ENCODE data around the gene GSG1. TPM values are rescaled to one million over a fixed set of nuclear protein-coding genes. Genes with fewer than 3 reads are reported as not detected.
"Not testable (repeated sequence)": the region's sequence is repeated elsewhere in the genome, so short reads cannot be mapped to it uniquely, and the experiment has no call there.

Gene GSG1
- total RNA-seq, 1 experiment from 2014 or later, result 0.22 TPM

DNA sequence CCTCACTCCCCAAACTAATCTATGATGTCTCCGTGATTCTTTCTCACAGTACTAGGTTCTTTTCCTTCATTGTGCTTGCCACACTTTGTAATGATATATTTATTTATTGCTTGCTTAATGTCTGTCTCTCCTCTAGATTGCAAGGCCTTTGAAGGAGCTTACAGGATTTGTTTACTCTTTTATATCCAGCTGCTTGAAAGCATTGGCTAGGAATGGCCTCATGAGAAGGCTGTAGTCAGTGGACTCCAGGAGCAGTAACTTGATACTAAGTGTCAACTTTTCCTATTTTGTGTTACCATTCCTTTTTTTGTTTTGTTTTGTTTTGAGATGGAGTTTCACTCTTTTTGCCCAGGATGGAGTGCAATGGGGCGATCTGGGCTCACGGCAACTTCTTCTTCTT, 66.6 kb downstream of the GSG1 start:
- Histone ChIP-seq H3K23me2 (ENCODE audit: insufficient read length, low read depth, low read length, poor library complexity, severe bottlenecking) (no peaks in the 10 kb centered on the region), H3K14ac (ENCODE audit: insufficient read depth, low read length) (no peak overlapping the region), H3K23ac (ENCODE audit: insufficient read length, low read depth, low read length) (no peak overlapping the region), H2BK120ac (ENCODE audit: low read depth, low read length, poor library complexity, severe bottlenecking) (no peak overlapping the region), H3T11ph (ENCODE audit: low read length) (no peak overlapping the region), H4K91ac (ENCODE audit: insufficient read length, low read depth, low read length) (no peak overlapping the region), H2BK5ac (ENCODE audit: insufficient read length, low read length) (no peak overlapping the region), H3K56ac (ENCODE audit: insufficient read length, low read depth, low read length) (no peak overlapping the region), H3K4me2 (ENCODE audit: insufficient read depth, insufficient read length, low read length) (no peak overlapping the region), H3K27ac (ENCODE audit: insufficient read length, low read depth, low read length) (no peak overlapping the region), H3K9ac (ENCODE audit: extremely low read depth, insufficient read length, low read length) (no peak overlapping the region), H4K20me1 (ENCODE audit: control insufficient read depth, insufficient read depth, insufficient read length) (no peaks in the 10 kb centered on the region), H2AFZ (ENCODE audit: low read length) (no peak overlapping the region), H3K18ac (ENCODE audit: insufficient read length, low read depth, low read length) (no peak overlapping the region), H4K5ac (ENCODE audit: insufficient read length, low read depth, low read length) (no peak overlapping the region), H2AK5ac (ENCODE audit: insufficient read length, low read length) (no peak overlapping the region), H3K79me2 (ENCODE audit: insufficient read depth, low read length) (no peaks in the 10 kb centered on the region), H3K79me1 (ENCODE audit: insufficient read depth, low read depth, low read length, poor library complexity, severe bottlenecking) (no peaks in the 10 kb centered on the region), H2BK12ac (ENCODE audit: insufficient read length, low read depth, low read length) (no peak overlapping the region), H4K8ac (replicated peaks; ENCODE audit: insufficient read length, low read depth, low read length) (no peak overlapping the region), H2BK20ac (ENCODE audit: low read depth, low read length, poor library complexity, severe bottlenecking) (no peak overlapping the region), H3K9me3 (ENCODE audit: control insufficient read depth, low read depth, low read length) (no peaks in the 10 kb centered on the region), H3K4ac (ENCODE audit: low read depth, low read length) (no peak overlapping the region), H3K4me1 (ENCODE audit: insufficient read depth, low read length) (no peaks in the 10 kb centered on the region), H2BK15ac (ENCODE audit: low read depth, low read length) (no peak overlapping the region), H3K27me3 (ENCODE audit: insufficient read depth, low read length) (no peaks in the 10 kb centered on the region)
- WGBS (ENCODE audit: extremely low coverage, insufficient read length, low lambda C conversion rate), result no CpG with 5 or more reads among the region's 3 CpGs
- H3K27me3 Mint-ChIP-seq (ENCODE audit: low read depth), result no peaks in the 10 kb centered on the region
- no peak overlapping the region for H3K27ac Mint-ChIP-seq
- no peak for DNase-seq
- no peaks in the 10 kb centered on the region for H3K36me3 Mint-ChIP-seq (ENCODE audit: insufficient read depth in 1 of 3, low read depth in 3 of 3)
- H3K9me3 Mint-ChIP-seq, result no peaks in the 10 kb centered on the region
- no peak overlapping the region for H3K4me3 Mint-ChIP-seq
- peaks cover 0 to 17% of the 10 kb centered on the region in 2 experiments; a peak in 3 of 4 replicates for H3K4me1 Mint-ChIP-seq
- TF ChIP-seq, protein P1, sequence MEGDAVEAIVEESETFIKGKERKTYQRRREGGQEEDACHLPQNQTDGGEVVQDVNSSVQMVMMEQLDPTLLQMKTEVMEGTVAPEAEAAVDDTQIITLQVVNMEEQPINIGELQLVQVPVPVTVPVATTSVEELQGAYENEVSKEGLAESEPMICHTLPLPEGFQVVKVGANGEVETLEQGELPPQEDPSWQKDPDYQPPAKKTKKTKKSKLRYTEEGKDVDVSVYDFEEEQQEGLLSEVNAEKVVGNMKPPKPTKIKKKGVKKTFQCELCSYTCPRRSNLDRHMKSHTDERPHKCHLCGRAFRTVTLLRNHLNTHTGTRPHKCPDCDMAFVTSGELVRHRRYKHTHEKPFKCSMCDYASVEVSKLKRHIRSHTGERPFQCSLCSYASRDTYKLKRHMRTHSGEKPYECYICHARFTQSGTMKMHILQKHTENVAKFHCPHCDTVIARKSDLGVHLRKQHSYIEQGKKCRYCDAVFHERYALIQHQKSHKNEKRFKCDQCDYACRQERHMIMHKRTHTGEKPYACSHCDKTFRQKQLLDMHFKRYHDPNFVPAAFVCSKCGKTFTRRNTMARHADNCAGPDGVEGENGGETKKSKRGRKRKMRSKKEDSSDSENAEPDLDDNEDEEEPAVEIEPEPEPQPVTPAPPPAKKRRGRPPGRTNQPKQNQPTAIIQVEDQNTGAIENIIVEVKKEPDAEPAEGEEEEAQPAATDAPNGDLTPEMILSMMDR (conservative IDR thresholded peaks at IDR 0.05), result no peak

DNA sequence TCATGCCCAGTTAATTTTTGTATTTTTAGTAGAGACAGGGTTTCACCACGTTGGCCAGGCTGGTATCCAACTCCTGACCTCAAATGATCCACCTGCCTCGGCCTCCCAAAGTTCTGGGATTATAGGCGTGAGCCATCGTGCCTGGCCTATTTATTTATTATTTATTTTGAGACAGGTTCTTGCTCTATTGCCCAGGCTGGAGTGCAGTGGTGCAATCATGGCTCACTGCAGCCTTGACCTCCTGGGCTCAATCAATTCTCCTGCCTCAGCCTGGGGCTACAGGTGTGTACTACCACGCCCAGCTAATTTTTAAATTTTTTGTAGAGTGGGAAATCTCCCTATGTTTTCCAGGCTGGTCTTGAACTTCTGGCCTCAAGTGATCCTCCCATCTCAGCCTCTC, 68.1 kb downstream of the GSG1 start:
- H3K79me1 ChIP-seq (ENCODE audit: insufficient read depth, low read depth, low read length, poor library complexity, severe bottlenecking); DNase-seq; H3K4me1 Mint-ChIP-seq; H4K91ac ChIP-seq (ENCODE audit: insufficient read length, low read depth, low read length); H3K27ac ChIP-seq (ENCODE audit: insufficient read length, low read depth, low read length); H4K20me1 ChIP-seq (ENCODE audit: control insufficient read depth, insufficient read depth, insufficient read length); H2BK15ac ChIP-seq (ENCODE audit: low read depth, low read length); H2BK5ac ChIP-seq (ENCODE audit: insufficient read length, low read length); H2BK12ac ChIP-seq (ENCODE audit: insufficient read length, low read depth, low read length); H3K79me2 ChIP-seq (ENCODE audit: insufficient read depth, low read length); H3K27me3 ChIP-seq (ENCODE audit: insufficient read depth, low read length); H3K27me3 Mint-ChIP-seq (ENCODE audit: low read depth); H3T11ph ChIP-seq (ENCODE audit: low read length); H3K56ac ChIP-seq (ENCODE audit: insufficient read length, low read depth, low read length); H3K27ac Mint-ChIP-seq; H3K4me2 ChIP-seq (ENCODE audit: insufficient read depth, insufficient read length, low read length); H3K4ac ChIP-seq (ENCODE audit: low read depth, low read length); H3K36me3 Mint-ChIP-seq (ENCODE audit: insufficient read depth in 1 of 3, low read depth in 3 of 3); H2BK120ac ChIP-seq (ENCODE audit: low read depth, low read length, poor library complexity, severe bottlenecking); H2AFZ ChIP-seq (ENCODE audit: low read length); H3K23ac ChIP-seq (ENCODE audit: insufficient read length, low read depth, low read length); H3K4me3 Mint-ChIP-seq; H4K8ac ChIP-seq (replicated peaks; ENCODE audit: insufficient read length, low read depth, low read length); H3K23me2 ChIP-seq (ENCODE audit: insufficient read length, low read depth, low read length, poor library complexity, severe bottlenecking); H2AK5ac ChIP-seq (ENCODE audit: insufficient read length, low read length); H2BK20ac ChIP-seq (ENCODE audit: low read depth, low read length, poor library complexity, severe bottlenecking); H3K9ac ChIP-seq (ENCODE audit: extremely low read depth, insufficient read length, low read length); H4K5ac ChIP-seq (ENCODE audit: insufficient read length, low read depth, low read length); H3K9me3 ChIP-seq (ENCODE audit: control insufficient read depth, low read depth, low read length); H3K14ac ChIP-seq (ENCODE audit: insufficient read depth, low read length); H3K4me1 ChIP-seq (ENCODE audit: insufficient read depth, low read length); H3K9me3 Mint-ChIP-seq; H3K18ac ChIP-seq (ENCODE audit: insufficient read length, low read depth, low read length): not testable (repeated sequence)
- no CpG with 5 or more reads among the region's 5 CpGs for WGBS (ENCODE audit: extremely low coverage, insufficient read length, low lambda C conversion rate)
